HG03064 (cell line): ENCODE data around the gene ZNF202.

Source experiments
- ATAC-seq: cut with Tn5 transposase; IDR thresholded peaks from one replicate; pipeline ENCODE4 v1.9.1; 2021; ENCODE audit warnings: low read depth; ENCODE audit not compliant: unreplicated experiment

The ZNF202 gene

DNA sequence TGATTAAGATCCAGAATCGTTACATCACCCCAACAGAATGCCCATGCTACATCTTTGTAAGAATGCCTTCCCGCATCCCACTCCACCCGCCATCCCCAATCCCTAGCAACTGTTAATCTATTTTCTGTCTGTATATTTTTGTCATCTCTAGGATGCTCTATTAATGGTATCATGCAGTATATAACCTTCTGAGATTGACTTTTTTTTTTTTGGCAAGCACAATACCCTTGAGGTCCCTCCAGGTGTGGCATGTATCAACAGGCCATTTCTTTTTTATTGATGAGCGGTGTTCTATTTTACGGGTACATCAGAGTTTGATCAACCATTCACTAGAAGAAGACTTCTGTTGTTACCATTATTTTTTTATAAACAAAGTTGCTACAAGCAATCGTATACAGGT, 56.9 kb downstream of the ZNF202 start:
- no peak for ATAC-seq

DNA sequence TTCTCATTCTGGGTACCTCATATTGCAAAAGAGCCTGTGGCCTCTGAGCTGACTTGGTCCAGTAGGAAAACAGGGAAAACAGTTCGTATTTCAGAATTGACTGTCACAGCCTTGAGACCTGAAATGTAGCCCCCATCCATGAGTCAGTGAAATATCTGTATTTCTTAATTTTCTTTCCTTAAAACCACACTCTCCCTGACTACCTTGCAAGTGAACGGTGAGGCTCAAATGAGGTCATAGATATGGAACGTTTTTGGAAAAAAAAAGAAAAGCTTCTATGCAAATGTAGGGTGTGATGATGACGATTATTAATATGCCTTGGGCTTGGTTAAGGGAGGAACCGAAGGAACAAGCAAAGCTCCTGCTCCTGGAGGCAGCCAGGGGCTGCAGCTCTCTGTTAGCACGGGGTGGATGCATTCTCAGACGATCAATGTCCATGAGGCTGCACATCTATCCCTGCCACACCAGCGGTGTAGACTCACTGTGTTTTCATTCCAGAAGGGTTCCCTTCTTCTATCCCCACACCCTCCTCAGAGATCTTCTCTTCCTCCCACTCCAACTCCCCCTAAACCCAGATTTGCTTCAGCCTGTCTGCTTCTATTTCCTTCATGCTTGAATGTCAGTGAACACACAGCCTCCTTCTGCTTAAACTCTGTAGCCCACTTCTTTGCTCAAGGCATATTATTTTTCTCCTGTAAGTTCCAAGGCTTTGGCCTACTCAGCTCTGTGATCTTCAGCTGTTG, 57.9 kb downstream of the ZNF202 start:
- ATAC-seq = no peak

DNA sequence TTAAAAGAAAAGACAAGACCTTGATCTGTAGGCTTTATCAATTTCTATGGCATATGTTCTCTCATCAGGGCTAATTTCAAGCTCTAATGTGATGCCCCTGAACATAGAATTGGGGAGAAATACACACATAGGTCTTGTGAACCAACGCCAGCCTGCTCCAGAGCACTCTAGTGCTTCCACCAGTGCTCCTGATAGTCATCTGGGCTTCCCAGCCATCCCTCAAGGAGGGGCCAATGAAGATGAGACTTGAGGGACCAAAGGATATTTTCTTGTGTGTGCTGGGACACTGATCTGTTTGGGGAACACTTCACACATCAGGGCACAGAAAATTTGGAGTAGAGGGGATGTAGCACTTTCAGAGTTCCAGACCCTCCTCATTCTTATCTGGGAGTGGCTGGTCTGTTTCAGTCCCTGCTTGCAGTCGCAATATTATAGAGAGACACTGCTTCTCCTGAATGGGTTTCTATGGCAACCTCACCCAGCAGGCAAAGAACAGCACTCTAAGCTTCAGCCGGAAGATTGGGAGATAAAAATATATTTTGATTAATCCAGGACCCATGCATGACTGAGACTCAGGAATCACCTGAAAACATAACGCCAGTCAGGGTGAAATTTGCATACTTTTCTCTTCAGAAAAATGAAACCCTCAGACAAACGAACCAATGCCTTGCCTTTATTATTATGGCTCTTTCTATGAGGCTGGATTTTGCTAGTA, 58.6 kb downstream of the ZNF202 start:
- no peak for ATAC-seq

DNA sequence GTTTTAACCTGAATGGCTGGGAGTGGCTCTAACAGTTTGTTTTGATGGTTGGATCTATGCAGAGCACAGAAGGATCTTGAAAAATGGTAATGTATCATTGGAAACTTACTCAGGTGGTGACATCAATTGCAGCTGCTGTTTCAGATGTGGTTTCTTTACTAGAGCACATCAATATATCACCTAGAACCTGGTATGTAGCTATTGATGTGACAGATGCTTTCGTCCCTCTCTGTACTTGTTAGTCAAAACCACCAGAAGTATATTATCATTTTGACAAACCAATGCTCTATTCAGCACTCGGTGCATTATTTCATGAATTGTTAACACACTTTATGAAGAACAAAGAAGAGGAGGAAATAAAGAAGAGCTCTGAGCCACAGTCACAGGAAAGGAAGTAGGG, 60.4 kb downstream of the ZNF202 start:
- ATAC-seq = no peak

DNA sequence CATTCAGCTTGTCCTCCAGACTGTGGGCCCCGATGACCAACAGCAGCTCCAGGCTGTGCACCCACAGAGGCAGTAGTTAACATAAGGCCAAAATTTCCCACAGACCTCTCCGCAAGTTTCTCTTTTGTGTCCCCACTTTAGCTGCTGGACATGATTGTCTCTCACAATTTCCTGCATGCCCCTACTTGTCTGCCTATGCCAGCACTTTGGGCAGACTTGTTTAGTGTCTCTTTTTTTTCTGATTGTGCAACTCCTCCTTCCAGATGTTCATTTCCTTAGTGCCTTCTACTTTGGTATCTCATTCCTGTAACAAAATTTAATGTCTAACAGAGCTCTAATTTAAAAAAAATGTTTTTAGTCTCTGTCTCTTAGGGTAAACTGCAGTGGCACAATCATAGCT, 63.2 kb downstream of the ZNF202 start:
- ATAC-seq = no peak

DNA sequence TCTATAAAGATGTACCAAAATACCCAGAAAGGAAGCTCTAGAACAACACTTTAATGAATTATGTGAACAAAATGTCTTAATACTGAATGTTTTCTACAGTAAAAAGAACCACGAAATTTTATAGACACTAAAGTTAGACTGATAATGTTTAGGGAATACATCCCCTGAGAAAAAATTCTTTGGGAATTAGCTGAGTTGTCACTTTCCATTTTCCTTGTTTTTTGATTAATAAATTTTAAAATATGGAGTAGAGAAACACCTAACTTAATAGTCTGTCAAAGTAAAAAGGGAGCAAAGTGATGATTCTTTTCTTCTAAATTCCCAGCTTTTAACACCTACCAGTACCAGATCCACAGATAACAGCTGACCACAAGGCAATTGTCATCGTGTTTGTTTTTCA, 64.0 kb downstream of the ZNF202 start:
- ATAC-seq = no peak

DNA sequence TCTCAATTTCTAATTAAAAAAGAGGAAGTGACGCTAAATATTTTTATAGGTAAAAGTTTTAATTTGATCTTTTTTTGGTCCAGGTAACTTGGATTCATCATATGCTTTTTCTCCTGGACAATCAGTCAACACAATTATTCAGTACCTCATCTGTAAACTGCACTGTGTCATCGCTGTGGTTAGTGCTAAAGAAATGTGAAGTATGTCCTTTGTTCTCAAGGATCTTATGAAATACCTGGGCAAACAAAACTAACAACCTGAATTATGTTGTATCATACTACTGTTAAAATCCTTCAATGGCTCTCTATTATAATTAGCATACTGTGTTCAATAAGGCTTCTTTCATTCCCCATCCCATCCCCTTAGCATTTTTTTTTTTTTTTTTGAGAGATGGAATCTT, 67.2 kb downstream of the ZNF202 start:
- no peak for ATAC-seq
